CD4-positive, alpha-beta T cell treated with Interferon alpha-2 for 1 hour (primary cell): Measurements from ENCODE around the gene EIF4E.
"Not testable (repeated sequence)": the region's sequence is repeated elsewhere in the genome, so short reads cannot be mapped to it uniquely, and the experiment has no call there.

ENCODE experiments used
- DNase-seq, 2 donors: peaks; one replicate each; pipeline ENCODE4 v3.0.0-alpha.2; 2020 to 2022

The EIF4E gene

DNA sequence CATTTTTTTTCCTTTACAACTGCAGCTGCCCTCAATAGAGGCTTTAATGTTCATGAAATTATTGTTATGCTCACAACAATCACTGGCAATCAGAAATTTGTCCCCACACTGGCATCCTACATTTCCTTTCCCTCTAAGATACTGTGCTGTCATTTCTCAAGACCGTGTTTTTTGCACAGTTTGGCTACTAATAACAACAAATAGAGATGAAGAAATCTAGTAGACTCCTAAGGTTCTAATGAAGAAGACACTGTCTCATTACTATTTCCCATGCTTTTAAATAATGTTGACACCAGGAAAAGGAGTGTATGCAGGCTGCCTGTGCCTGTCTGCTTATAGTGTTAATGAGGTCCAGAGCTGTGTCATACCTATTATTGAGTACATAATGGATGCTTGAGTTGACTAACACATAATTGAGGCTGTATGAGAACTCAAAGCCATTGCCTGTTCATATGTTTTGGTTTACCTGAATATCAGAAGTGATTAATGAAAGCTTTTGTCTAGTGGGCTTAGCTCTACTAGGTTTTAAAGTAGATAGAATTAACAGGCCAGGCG lies 1.5 kb upstream of the EIF4E start:
- no peak for DNase-seq

DNA sequence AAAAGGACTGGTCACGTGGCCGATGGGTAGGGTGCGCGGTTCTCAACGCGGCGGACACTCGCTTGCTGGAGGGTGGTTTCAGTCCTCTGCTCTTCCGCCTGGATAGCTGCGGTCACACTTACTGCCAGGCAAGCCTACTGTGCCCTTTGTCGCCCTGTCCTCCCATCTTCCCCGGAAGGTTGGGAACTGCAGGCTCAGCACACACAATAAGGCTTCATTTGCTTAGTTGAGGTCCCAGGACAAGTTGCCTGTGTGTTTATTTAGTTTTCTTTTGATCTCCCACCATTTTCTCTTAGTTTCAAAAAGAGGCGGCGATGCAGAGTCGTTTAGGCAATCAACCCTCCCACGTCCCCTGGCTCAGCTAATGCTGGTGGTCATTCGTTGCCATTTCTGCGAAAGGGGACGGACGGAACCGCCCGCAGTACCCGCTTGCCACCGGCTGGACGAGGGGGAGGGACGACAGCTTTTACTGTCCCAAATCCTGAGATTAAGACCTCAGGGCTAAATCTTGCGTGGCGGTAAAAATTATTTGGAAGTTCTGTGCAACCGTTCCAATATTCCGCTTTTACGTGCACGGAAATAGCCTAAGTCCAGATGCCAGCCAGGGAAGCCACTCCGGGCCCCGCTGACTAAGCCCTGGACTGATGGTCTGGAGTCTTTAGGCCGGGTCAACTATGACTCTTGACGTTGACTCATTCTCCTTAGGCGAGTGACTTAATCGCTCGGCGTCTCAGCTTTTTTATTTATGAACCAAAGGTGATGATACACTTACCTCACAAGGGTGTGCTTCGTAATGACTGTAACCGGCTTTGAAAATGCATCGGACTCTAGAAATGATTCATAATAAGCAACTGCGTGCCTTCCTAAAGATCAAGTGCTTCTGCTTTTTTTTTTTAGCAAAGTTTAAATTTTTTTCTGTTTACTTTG lies 671 bp upstream of the EIF4E start:
- DNase-seq: peak; percentile 60 to 73

DNA sequence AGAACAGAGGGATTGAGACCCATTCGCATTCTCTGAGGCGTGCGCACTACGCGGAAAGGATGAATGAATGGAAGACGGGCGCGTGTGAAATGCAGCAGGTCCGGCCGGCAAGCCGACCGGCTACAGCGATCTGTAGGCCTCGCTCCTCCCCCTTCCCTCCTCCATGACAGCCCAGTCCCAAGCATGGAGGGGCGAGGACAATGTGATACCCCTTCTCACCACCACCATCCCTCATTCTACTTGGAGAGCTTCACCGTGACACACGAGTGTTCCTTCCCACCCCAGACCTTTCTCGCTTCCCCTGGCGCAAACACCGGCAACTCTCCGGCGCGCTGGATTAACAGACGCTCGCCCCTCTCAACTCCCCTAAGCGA lies 815 bp downstream of the EIF4E start:
- DNase-seq: peak; percentile 62 to 75

DNA sequence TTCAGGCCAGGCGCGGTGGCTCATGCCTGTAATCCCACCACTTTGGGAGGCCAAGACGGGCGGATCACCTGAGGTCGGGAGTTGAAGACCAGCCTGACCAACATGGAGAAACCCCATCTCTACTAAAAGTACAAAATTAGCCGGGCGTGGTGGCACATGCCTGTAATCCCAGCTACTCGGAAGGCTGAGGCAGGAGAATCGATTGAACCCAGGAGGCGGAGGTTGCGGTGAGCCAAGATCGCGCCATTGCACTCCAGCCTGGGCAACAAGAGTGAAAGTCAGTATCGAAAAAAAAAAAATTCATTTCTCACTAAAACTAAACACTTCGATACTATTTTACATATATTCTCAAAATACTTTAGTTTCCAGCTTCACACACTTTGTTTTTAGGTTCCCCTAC lies 2.7 kb downstream of the EIF4E start:
- DNase-seq: not testable (repeated sequence)

DNA sequence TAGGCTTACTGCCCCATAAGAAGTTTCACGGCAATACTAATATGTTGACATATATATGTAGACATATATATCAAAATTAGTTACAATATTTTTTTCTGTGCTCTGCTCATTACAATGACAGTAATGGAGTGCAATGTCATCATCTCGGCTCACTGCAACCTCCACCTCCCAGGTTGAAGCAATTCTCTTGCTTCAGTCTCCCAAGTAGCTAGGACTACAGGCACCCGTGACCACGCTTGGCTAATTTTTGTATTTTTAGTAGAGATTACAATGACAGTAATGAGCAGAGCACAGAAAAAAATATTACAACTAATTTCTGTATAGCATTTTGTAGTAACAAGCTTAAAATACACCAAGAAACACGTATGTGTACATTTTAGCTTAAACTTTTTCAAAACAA lies 7.6 kb downstream of the EIF4E start:
- no peak for DNase-seq

DNA sequence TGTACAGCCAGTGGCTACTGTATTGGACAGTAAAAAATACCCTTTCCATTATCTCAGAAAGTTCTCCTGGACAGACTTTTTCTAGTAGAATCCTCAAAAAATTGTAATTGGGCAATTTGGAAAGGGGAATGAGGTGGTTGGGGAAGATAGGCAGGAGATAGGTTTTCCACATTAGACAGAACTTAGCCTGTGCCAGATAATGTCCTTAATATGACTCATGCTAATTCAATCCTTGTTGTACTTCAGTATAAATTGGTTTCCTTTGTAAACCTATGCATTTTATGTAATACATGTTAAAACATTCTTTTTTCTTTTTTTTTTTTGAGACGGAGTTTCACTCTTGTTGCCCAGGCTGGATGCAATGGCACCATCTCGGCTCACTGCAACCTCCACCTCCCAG lies 8.9 kb downstream of the EIF4E start:
- no peak for DNase-seq

DNA sequence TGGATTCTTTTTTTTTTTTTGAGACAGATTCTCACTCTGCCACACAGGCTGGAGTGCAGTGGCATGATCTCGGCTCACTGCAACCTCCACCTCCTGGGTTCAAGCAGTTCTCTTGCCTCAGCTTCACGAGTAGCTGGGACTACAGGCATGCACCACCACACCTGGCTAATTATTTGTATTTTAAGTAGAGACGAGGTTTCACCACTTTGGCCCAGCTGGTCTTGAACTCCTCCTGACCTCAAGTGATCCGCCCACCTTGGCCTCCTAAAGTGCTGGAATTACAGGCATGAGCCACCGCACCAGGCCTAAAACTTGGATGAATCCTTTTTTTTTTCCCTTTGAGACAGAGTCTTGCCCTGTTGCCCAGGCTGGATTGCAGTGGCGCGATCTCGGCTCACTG lies 18.2 kb downstream of the EIF4E start:
- DNase-seq: not testable (repeated sequence)

DNA sequence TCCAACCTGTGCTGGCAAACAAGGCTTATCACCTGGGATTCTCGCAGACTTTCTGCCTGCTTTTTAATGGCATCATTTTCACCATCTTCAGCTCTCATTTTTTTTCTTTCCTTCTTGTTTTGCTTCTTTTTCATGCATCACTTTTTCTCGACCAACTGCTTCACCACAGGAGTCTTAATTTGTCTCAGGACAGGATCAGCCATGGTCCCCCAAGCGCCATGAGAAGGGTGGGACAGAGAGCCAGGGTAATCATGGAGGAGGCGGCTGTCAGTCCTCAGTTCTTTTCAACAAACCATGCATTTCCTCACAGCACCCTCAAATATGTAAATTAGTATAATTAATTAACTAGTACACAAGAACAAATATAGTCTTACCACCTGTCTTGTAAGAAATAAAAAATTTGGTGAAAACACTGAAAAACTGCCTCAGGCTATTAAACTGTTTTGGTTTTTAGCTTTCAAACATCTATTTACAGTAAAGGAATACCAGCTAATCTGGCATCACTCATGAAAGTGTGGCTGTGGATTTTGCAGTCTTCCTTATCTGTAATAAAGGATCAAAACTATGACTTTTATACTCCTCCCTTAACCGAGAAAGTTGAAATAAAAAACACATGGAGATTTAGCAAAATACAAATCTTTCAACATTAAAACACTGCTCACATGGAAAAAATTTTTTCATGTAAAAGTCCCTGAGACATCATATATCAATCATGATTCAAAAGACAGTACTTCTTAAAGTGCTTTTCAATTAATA lies 19.1 kb downstream of the EIF4E start:
- DNase-seq: no peak

DNA sequence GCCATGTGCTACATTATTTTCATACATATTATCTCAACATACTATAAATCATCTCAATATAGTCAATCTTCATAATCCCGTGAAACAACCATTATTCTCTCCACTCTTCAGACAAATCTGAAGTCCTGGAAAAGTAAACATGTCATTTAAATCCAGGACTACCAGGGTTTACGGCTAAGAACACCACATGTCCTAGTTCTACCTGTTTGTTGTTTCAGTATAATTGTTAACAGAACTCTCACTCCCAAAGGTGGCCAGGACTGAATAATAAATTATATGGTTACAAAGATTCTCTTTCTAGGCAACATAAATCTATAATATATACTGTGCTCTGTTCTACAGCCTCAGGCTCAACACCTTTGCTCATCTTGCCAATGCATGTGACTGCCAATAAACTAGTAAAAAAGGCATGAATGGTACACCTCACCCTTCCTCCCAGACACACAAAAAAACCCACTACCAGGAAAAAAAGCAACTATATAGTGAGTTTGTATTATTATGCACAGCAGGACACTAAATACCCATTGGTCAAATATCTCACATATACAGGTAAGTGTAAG lies 20.1 kb downstream of the EIF4E start:
- DNase-seq: no peak

DNA sequence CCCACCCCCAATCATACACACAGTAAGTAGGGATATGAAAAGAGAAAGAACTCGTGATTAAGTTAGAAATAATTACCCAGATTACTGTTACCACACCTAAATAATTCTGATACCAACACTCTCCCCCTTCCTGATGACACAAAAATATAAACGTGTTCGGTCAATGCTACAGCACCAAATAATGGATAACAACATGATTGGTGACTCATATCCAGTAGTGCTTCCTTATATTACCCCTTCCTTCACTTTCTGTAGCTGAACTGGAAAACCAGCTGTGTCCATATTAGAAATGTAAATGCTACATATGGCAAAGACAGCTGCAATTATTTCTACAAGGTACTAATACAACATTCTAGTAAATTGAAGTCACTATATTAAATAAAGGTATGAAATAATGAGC lies 20.8 kb downstream of the EIF4E start:
- DNase-seq: no peak

DNA sequence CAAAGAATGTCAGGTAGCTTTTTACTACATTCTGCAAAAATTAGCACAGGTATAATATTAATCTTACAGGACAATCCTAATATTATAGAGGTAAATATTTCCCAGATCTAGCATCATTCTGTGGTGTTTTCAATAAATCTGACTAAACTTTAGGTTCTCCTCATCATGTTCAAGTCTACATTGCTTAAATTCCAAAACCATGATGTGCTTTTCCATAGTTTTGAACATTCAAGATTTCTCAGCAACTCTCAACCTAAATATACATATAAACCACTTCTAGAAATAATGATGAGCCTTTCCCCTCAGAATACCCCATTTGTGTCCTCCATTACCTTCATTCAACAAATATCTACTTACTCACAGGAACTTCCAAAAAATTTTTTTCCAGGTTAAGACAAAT lies 23.1 kb downstream of the EIF4E start:
- no peak for DNase-seq

DNA sequence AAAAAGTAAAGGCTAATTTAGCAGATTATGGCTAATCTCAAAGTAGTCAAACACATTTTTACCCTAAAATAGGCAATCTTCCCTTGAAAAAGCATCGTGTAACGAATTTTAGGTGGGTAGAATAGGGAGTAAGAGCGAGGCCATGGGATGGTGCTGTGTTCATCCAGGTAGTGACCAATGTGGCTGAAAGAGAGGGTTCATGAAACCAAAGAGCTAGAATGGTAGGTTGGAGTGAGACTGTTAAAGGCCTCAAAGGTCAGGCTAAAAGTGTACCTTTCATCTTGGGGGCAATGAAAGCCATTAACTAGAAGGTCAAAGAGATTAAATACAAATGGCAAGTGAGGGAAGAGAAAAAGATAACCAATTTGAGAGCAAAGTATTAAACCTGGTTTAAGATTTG lies 23.6 kb downstream of the EIF4E start:
- no peak for DNase-seq

DNA sequence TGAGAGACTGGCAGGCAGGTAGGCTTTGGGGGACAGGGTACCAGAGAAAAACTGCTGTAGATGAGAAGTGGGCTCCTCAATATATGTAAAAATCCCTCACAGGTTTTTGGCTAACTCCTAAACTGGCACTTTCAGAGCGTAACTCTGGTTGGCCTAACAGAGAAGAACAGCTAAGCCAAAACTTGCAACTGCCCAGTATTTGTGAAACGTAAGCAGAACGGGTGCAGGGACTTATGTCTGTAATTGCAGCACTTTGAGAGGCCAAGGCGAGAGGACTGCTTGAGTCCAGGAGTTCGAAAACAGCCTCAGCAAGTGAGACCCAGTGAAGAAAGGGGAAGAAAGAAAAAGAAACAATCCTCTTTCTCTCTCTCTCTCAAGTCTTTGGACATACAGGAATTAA lies 25.0 kb downstream of the EIF4E start:
- DNase-seq: no peak

DNA sequence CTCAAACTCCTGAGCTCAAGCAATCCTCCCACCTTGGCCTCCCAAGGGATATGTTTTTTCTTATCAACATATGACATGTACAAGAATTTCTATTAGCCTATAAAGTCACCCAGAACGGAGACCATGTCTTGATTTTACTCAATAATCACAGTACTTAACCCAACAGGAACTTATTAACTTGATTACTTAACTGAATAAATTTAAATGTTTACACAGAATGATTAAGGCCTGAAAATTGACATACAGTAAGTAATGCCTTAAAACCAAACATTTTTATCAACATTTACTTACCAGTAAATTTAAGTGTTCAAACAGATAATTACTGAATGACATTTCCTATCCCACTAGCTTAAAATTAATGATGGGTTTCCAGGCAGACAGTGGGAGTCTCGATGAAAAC lies 25.4 kb downstream of the EIF4E start:
- no peak for DNase-seq

DNA sequence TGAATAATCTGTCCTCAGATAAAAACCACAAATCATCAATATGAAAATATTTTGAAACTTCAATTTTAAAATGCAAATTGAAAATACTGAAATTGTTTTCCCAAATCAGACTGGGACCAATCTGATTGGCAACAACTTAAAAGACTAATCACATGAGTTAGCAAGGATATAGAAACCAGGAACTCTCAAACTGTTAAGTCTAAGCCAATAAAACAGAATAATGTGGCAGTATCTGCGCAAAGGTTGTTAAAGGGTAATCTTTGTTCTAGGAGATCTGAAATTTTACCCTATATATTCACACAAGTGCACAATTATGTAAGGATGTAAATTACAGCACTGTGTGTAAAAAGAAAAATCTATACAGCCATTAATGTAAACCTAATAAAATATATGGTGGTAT lies 29.7 kb downstream of the EIF4E start:
- DNase-seq: no peak

DNA sequence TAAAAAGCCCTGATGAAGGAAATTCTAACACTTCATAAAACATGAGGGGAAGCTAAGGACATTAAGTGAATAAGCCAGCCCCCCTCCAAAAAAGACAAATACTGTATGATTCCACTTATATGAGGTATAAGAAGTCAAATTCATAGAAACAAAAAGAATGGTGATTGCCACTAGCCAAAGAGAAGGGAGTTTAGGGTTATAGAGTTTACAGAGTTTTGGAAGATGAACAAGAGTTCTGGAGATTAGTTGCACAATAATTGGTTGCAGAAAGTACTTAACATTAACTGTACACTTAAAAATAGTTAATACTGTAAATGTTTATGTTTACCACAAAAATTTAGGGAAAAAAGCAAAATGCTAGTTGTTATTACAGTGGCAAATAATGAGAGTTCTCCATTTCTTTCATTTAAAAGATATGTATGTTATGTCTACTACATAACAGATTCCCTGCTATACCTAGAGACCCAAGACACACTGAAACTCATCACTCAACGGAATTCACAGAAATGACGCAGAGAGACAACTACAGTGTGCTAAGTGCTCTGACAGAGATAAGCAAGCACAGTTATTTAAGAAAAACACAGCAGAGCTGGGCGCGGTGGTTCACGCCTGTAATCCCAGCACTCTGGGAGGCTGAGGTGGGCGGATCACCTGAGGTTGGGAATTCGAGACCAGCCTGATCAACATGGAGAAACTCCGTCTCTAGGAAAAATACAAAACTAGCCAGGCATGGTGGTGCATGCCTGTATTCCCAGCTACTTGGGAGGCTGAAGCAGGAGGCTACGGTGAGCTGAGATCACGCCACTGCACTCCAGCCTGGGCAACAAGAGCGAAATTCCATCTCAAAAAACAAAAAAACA lies 37.2 kb downstream of the EIF4E start:
- no peak for DNase-seq

DNA sequence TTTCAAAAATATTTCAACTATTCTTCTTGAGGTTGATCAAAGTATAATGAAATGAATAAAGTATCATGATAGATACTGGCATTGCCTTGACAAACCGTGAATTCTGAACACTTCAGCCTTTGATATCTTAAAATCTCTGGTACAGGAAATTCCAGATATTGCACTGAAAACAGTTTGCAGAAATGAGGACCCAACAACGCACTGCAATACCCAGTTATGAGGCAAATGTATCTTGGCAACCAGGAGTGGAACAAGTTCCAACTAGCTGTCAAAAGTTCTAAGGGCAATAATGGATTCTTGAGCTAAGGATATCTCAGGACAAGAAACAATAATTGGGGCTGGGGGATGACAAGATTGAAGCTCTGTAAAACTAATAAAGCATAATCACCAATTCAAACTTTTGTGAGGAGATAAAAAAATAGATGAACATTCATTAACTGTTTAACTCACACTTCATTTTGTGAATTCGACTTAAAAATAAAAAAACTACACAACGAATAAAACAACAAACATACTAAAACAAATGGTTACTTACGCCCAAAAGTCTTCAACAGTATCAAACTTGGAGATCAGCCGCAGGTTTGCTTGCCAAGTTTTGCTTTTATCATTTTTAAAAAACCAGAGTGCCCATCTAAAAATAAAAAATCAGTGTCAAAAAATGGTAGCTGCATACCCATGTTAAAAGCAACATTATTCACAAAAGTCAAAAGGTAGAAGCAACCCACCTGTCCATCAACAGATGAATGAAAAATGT lies 38.1 kb downstream of the EIF4E start:
- no peak for DNase-seq

DNA sequence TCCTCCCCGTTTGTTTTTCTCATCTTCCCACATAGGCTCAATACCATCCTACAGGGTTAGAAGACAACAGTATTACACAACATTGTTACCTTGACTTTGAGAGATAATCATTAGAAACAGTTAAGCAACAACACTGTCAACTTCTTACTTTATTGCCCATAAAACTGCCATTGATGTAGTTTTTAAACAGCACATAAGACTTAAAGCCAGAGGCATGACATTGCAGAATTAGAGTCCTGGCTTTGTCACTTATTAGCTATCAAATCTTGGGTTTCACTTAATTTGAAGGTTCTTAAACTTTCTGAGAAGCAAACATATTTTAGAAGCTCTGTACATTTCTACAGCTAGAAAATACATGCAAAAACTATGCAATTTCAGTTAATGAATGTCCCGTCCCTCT lies 41.8 kb downstream of the EIF4E start:
- no peak for DNase-seq

DNA sequence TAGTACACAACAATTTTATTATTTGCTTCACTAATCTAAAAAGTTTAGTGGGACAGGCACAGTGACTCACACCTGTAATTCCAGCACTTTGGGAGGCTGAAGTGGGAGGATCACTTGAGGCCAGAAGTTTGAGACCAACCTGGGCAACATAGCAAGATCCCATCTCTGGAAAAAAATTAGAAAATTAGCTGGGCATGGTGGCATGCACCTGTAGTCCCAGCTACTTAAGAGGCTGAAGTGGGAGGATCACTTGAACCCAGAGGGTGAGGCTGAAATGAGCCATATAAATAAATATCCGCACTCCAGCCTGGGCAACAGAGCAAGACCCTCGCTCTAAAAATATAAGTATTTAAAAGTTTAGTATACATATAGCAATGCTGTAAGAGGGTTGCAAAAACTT lies 42.6 kb downstream of the EIF4E start:
- DNase-seq: not testable (repeated sequence)

DNA sequence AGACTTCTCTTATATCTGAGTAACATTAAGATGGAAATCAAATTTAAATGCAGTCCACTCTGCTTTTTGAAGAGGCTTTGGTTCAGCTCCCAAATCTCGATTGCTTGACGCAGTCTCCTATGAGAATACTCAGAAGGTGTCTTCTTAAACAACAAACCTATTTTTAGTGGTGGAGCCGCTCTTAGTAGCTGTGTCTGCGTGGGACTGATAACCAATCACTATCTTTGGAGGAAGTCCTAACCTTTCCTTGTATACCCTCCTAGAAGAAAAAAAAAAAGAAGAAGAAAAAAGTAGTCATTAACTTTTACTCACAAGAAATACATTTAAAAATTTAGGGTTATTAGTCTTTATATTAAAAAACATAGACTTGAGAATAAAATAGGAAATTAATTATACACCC lies 48.0 kb downstream of the EIF4E start:
- not testable (repeated sequence) for DNase-seq

DNA sequence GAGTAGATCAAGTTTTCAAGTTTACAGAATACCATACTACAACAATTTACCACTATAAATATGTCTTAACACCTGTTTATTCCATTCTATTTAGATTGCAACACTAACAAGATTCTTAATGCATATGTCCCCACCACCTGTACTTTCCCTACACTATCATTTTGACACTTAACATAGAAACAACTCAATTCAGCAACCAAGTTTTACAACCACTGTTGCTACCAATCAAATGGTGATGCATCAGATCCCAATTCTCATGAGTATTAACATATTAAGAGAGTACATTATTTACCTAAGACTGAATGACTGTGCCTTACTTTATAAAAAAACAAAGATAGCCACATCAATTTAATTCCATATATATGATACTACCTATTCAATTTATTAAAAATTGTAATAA lies 49.4 kb downstream of the EIF4E start:
- DNase-seq: no peak

DNA sequence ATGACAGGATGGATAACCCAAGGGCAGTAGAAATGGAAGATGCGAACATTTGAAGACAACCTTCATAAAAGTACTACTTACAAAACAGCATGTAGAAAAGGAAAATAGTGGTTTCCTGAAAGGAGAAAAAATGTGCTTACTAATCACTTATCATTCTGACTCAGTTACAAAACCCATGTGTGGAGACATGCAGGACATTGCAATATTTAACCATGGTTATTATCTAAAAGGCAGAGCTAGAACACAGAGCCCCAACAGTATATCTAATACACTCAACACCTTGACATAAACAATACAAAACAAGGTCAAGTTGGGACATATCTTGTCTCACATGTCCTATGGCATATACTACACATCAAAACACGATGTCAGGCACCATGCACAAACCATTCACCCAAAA lies 55.9 kb downstream of the EIF4E start:
- no peak for DNase-seq
